ENCODE measurements around the gene ZCCHC7.

- TF ChIP-seq POLR2AphosphoS5 (IDR thresholded peaks at IDR 0.05; ENCODE audit: low read depth, low read length) (no peak), SIN3A (IDR thresholded peaks at IDR 0.05; ENCODE audit: borderline replicate concordance, insufficient read depth, low read length) (no peak), TAF1 (IDR thresholded peaks at IDR 0.05; ENCODE audit: borderline replicate concordance, insufficient read depth, low read length) (no peak), FOXP2 (optimal IDR thresholded peaks at IDR 0.05; ENCODE audit: borderline replicate concordance, extremely low read depth, extremely low read length, insufficient read depth) (no peak)
- TF ChIP-seq, protein P1, sequence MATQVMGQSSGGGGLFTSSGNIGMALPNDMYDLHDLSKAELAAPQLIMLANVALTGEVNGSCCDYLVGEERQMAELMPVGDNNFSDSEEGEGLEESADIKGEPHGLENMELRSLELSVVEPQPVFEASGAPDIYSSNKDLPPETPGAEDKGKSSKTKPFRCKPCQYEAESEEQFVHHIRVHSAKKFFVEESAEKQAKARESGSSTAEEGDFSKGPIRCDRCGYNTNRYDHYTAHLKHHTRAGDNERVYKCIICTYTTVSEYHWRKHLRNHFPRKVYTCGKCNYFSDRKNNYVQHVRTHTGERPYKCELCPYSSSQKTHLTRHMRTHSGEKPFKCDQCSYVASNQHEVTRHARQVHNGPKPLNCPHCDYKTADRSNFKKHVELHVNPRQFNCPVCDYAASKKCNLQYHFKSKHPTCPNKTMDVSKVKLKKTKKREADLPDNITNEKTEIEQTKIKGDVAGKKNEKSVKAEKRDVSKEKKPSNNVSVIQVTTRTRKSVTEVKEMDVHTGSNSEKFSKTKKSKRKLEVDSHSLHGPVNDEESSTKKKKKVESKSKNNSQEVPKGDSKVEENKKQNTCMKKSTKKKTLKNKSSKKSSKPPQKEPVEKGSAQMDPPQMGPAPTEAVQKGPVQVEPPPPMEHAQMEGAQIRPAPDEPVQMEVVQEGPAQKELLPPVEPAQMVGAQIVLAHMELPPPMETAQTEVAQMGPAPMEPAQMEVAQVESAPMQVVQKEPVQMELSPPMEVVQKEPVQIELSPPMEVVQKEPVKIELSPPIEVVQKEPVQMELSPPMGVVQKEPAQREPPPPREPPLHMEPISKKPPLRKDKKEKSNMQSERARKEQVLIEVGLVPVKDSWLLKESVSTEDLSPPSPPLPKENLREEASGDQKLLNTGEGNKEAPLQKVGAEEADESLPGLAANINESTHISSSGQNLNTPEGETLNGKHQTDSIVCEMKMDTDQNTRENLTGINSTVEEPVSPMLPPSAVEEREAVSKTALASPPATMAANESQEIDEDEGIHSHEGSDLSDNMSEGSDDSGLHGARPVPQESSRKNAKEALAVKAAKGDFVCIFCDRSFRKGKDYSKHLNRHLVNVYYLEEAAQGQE (IDR thresholded peaks at IDR 0.05; ENCODE audit: insufficient read depth in 1 of 2, low read depth in 2 of 2, low read length in 2 of 2) = no peak
These were observed 209.2 kb downstream of the ZCCHC7 start for GRCh38 chr9:37329576-37329975.

All from PFSK-1 (cell line).